NCI-H1105 (cell line): ENCODE measurements around the gene C10orf53.

Experiments used
- DNase-seq: peaks from one replicate; lab custom pipeline; 2025; lab: John Stamatoyannopoulos, UW

C10orf53 gene

DNA sequence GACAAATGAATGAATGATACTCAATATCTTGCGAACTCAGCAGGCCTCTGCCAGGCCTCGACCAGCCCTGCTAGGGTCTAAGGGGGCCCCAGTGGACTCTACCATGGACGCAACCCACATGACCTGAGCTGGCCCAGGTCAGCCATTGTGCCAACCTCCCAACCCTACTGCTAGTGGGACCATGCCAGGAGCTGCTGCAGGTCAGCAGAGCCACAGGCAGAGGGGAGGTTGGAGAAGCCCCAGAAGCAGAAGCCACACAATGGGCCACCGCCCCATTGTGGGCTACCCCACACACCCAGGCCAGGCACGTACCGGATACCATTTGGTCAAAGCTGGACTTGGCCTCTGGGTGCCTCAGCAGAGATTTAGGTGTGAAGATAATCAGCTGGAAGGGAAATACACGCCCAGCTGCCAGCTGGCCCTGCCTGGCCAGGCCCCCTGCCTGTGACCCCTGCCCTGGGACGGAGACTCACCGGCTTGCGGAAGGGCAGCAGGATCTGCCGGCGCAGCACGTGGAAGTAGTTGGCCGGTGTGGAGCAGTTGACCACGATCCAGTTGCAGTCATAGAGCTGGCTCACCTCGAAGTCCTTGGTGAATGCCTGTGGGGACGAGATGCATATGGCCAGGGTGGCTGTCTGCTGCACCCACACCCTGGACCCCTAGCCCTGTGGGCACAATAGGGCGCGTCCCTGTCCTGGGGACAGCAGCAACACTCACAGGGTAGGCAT lies 58.2 kb downstream of the C10orf53 start:
- DNase-seq: no peak

- no peak for DNase-seq
These were observed 59.3 kb downstream of the C10orf53 start for GRCh38 chr10:49738616-49739360.

- no peak for DNase-seq
These were observed 60.0 kb downstream of the C10orf53 start for GRCh38 chr10:49739426-49739825.

DNA sequence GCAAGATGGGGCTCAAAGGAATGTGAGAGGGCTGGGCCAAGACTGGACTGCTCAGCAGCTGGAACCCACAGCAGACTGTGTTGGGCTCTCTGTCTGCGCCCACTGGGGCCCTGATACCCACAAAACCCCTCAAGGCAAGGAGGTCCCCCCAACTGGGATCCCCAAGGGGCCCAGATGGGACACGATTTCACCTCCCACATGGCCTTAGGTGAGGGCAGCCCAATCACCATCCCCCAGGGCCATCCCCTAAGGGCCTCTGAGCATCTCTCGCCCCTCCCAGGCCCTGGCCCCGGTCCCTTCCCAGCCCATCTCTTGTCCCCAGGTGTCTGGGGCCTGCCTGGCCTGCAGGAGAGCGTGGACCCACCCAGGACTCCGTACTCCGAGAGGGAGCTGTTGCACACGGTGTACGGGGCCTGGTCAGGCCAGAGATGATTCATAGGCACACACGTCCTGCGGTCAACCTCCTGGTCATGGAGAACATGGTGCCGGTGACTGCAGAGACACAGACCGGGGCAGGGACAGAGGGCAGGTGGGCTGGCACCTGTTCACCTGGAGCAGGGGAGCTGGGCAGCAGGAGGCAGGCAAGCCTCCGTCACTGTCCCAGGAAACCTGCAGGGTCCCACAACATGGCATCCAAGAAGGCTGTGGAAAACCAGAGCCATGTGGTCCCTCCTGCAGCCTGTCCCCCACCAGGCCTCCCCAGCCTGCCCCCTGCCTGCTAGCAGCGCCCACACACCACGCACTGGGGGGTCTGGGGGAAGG lies 61.1 kb downstream of the C10orf53 start:
- DNase-seq: no peak

DNA sequence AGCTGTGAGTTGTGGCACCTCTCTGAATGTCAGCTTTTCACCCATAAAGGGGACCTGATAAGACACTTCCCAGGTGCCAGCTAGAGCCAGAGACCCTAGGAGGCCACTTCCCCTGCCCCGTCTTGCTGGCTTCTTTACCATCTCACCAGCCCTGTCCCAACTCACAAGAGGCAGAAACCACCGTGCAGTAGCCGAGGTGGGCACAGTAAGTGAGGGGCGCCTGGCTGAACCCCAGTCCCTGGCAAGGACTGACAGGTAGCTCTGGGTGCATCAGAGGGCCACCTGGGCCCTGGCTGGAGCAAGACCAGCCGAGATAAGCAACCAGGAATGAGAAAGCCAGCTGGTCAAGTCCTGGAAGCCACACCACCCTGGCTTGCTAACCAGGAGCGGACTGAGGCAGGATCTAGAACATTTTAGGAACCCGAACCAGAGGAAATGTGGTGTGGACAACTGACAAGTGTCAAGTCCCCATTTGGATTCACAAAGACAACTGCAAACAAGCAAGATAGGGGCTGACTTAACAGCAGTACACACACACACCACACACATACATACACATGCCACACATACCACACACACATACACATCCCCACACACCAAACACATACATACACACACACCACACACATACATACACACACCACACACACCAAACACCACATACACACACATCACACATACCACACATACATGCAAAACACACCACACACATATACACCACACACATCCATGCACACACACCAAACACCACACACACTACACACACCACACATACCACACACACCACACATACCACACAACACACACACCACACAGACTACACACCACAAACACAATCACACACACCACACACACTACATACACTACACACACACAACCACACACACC lies 61.9 kb downstream of the C10orf53 start:
- DNase-seq: no peak

DNA sequence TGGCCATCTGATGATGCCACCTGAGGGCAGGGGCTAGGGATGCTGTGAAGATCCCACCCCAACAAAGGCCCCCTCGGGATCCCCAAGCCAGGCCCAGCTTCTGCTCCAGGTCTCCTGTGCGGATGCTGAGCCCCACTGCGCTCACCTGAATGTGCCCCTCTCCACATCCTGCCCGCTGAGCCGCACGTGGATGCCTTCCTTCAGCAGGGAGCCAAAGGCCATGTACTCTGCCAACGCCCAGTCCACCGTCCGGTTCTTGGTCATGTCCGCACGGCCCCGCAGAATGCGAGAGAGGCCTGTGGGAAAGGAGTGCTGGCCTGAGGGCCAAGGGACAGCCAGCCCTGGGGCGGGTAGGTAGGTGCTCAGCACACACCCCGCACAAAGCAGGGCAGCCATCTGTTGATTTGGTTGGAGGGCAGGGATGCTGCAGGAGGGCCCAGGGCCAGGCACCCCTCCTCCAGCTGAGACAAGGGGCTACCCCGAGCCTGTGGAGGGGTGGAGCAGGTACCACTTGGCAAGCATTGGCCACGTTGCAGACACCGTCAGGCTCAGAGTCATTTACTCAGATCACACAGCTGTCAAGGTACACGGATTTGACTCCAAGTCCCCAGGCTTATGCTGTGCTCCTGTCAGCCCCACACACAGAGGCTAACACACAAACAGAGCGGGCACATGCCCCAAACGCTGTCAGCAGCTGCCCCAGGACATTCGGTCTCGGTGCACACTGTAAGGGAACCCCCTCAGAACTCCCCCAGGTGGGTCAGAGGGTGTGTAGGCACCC lies 63.4 kb downstream of the C10orf53 start:
- no peak for DNase-seq

GRCh38 chr10:49743464-49744075 lies 64.1 kb downstream of the C10orf53 start:
- DNase-seq: no peak

DNA sequence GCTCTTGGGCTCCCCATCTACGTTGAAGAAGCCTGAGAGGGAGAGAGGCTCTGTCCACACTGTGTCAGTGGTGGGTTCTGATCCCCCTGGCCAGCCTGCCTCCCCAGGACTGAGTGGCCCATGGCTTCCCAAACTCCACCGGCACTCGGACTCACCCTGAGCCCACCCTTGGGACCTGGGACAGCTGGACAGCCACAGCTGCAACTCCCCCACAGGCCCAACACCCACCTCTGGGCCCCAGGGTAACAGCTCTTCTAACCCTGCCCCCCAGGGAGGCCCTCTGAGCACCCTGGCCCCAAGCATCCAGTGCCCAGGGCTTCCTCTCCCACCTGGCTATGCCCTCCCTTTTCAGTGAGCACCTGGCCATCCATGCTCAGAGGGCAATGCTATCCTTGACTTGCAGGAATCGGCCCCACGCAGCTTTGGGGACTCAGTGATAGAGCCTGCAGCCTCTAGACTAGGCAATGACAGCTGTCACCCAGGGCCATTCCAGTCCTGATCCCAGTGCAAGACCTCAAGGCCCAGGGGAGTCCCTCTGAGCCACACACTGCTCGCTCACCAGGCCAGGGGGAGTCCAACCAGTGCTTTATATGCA lies 64.7 kb downstream of the C10orf53 start:
- no peak for DNase-seq

DNA sequence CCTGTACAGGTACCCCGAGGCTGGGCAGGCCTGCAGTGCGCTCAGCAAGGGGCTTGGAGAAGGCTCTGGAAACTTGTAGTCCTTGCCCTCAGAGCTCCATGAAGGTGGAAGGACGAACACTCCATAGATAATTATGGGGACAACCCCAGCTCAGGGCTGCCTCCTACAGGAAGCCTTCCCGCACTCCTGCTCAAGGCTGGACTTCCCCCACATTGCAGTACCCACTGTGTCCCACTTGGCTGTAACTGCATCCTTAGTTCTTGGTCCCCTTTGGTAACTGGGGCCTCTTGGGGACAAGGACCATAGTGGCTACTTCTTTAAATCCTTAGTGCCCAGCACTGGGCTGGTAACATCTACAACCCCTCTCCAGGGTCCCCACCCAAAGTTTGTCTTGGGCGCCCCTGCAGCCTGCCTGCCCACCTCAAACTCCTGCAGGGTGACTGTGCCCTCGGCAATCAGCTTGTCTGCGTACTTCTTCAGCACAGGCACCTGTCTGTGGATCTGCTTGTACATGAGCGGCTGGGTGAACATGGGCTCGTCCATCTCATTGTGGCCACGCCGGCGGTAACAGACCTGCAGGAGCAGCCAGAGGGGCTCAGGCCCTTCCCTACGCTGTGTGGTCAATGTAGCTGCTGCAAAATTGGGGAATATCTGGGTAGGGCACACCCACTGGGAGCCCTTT lies 65.6 kb downstream of the C10orf53 start:
- no peak for DNase-seq

GRCh38 chr10:49745756-49746155 lies 66.3 kb downstream of the C10orf53 start:
- no peak for DNase-seq

DNA sequence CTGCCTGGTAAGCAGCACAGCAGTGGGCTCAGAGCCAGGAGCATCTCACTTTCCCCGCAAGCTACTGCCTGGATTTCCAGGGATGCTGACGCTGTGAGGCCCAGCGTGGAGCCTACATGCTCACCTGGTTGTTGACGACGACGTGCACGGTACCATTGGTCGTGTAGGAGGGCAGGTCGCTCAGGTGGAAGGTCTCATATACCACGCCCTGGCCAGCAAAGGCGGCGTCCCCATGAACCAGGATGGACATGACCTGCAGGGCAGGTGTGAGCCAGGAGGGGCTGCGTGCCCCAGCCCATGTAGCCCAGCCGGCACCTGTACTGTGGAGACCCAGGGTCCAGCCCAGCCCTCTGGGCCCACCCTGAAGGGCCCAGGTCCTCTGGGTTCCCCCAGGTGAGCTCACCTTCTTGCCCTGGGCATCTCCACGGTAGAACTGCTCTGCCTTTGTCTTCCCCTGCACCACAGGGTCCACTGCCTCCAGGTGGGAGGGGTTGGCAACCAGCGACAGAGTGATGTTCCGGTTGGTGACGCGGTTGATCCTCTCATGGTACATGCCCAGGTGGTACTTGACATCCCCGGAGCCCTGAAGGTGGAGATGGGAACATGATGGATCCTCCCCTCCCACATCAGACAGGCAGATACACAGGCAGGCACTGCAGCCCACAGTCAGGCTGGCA lies 67.3 kb downstream of the C10orf53 start:
- DNase-seq: no peak
